Smooth muscle cell (in vitro differentiated cells): ENCODE data around the gene CCDC152. TPM values are rescaled to one million over a fixed set of nuclear protein-coding genes. Genes with fewer than 3 reads are reported as not detected.

Experiments used
- DNase-seq: peaks from one replicate; lab custom pipeline; 2025; ENCODE audit not compliant: unreplicated experiment; lab: John Stamatoyannopoulos, UW
- H2AFZ ChIP-seq: fragments of 200-600 bp; sonication (generic); 2 replicates; pipeline ENCODE4 v1.6.0; 2016; ENCODE audit warnings: antibody characterized with exemption, low read depth, mild to moderate bottlenecking
- H3F3A ChIP-seq: fragments of 200-600 bp; sonication (generic); 2 replicates; pipeline ENCODE4 v1.6.0; 2017; ENCODE audit warnings: antibody characterized with exemption, low read depth
- H3K27ac ChIP-seq: fragments of 200-600 bp; sonication (generic); 2 replicates; pipeline ENCODE4 v1.5.1; 2016; ENCODE audit warnings: low read depth, mild to moderate bottlenecking
- H3K27me3 ChIP-seq: fragments of 200-600 bp; sonication (generic); 2 replicates; pipeline ENCODE4 v1.6.1; 2016; ENCODE audit warnings: low read depth, mild to moderate bottlenecking
- H3K36me3 ChIP-seq: fragments of 200-600 bp; sonication (generic); 2 replicates; pipeline ENCODE4 v1.5.1; 2016; ENCODE audit warnings: low read depth
- H3K4me1 ChIP-seq: fragments of 200-600 bp; sonication (generic); 2 replicates; pipeline ENCODE4 v1.5.1; 2016; ENCODE audit warnings: low read depth
- H3K4me2 ChIP-seq: fragments of 200-600 bp; sonication (generic); 2 replicates; pipeline ENCODE4 v1.6.0; 2016; ENCODE audit warnings: mild to moderate bottlenecking
- H3K4me3 ChIP-seq: fragments of 200-600 bp; sonication (generic); 2 replicates; pipeline ENCODE4 v1.5.1; 2016; ENCODE audit warnings: mild to moderate bottlenecking
- H3K79me2 ChIP-seq: fragments of 200-600 bp; sonication (generic); 2 replicates; pipeline ENCODE4 v1.6.0; 2016; ENCODE audit warnings: low read depth, mild to moderate bottlenecking
- H3K9ac ChIP-seq: fragments of 200-600 bp; sonication (generic); 2 replicates; pipeline ENCODE4 v1.6.0; 2016; ENCODE audit warnings: low read depth
- H3K9me3 ChIP-seq: fragments of 200-600 bp; sonication (generic); replicated peaks from 2 replicates; pipeline ENCODE4 v1.5.1; 2016; ENCODE audit warnings: low read depth
- H4K20me1 ChIP-seq: fragments of 200-600 bp; sonication (generic); 2 replicates; pipeline ENCODE4 v1.6.0; 2016; ENCODE audit warnings: low read depth
- WGBS: methylation state at CpG from one replicate; pipeline ENCODE4 v1.1.7; 2016; ENCODE audit warnings: low lambda C conversion rate; 5-methylcytosine and 5-hydroxymethylcytosine counted together
- polyA plus RNA-seq: library from polyadenylated mRNA; unstranded; fragments of >200 nt; fragmentation: Nextera tagmentation; extraction: Ambion mirVana; gene quantifications from 2 replicates; pipeline ENCODE4 v1.2.1, GENCODE V29; 2016
- total RNA-seq: library from RNA; depleted of rRNA; stranded (reverse); fragments of >200 nt; gene quantifications from 2 replicates; pipeline ENCODE4 v1.2.3, GENCODE V29; 2014
- TF ChIP-seq, protein P1 (sequence below): fragments of 200-600 bp; sonication (generic); IDR thresholded peaks from 2 replicates; pipeline ENCODE4 v1.5.1; 2017; ENCODE audit warnings: borderline replicate concordance, mild to moderate bottlenecking, antibody characterized with exemption; ENCODE audit not compliant: insufficient read depth, poor library complexity, severe bottlenecking

Gene CCDC152
- total and polyA plus RNA-seq, 2 experiments from 2014 or later, result 1.4 to 1.6 TPM

DNA sequence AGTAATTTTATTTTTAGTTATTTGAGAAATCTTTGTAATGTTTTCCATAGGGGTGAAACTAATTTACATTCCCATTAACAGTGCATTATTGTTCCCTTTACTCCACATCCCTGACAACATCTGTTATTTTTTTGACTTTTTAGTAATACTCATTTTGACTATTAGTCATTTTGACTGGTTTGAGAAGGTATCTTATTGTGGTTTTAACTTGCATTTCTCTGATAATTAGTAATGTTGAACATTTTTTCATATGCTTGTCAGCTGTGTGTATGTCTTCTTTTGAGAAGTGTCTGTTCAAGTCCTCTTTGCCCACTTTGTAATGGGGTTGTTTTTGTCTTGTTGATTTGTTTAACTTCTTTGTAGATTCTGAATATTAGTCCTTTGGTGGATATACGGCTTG, 27.5 kb downstream of the CCDC152 start:
- Histone ChIP-seq H3K9me3 (peaks cover 10% of the 10 kb centered on the region), H3K9ac (no peak overlapping the region), H3K4me3 (no peak overlapping the region), H3K27ac (no peak overlapping the region), H3K27me3 (no peaks in the 10 kb centered on the region), H3K4me1 (no peaks in the 10 kb centered on the region), H4K20me1 (no peaks in the 10 kb centered on the region), H3K4me2 (no peak overlapping the region), H2AFZ (no peak overlapping the region), H3F3A (no peaks in the 10 kb centered on the region), H3K79me2 (no peaks in the 10 kb centered on the region), H3K36me3 (no peaks in the 10 kb centered on the region)
- no peak for DNase-seq
- WGBS, result 92% methylated on average over 1 of the region's 1 CpG
- TF ChIP-seq, protein P1, sequence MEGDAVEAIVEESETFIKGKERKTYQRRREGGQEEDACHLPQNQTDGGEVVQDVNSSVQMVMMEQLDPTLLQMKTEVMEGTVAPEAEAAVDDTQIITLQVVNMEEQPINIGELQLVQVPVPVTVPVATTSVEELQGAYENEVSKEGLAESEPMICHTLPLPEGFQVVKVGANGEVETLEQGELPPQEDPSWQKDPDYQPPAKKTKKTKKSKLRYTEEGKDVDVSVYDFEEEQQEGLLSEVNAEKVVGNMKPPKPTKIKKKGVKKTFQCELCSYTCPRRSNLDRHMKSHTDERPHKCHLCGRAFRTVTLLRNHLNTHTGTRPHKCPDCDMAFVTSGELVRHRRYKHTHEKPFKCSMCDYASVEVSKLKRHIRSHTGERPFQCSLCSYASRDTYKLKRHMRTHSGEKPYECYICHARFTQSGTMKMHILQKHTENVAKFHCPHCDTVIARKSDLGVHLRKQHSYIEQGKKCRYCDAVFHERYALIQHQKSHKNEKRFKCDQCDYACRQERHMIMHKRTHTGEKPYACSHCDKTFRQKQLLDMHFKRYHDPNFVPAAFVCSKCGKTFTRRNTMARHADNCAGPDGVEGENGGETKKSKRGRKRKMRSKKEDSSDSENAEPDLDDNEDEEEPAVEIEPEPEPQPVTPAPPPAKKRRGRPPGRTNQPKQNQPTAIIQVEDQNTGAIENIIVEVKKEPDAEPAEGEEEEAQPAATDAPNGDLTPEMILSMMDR, result no peak

DNA sequence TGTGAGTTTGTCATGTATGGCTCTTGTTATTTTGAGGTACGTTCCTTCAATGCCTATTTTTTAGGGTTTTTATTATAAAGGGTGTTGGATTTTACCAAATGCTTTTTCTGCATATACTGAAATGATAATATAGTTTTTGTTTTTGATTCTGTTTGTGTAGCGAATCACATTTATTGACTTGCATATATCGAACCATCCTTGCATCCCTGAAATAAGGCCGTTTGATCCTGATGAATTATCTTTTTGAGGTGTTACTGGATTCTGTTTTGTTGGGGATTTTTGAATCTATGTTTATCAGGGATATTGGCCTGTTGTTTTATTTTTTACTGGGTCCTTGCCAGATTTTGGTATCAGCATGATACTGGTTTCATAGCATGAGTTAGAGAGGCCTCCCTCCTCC, 29.1 kb downstream of the CCDC152 start:
- no peak overlapping the region for H2AFZ ChIP-seq
- H3K9me3 ChIP-seq, result peaks cover 10% of the 10 kb centered on the region
- H3K4me2 ChIP-seq, result no peak overlapping the region
- H3K4me1 ChIP-seq, result no peaks in the 10 kb centered on the region
- WGBS, result 94% methylated on average over 4 of the region's 4 CpGs
- no peak overlapping the region for H3K9ac ChIP-seq
- no peak for DNase-seq
- H3K36me3 ChIP-seq, result no peaks in the 10 kb centered on the region
- H3F3A ChIP-seq, result no peaks in the 10 kb centered on the region
- H4K20me1 ChIP-seq, result no peaks in the 10 kb centered on the region
- H3K4me3 ChIP-seq, result no peak overlapping the region
- H3K27ac ChIP-seq, result no peak overlapping the region
- H3K27me3 ChIP-seq, result no peaks in the 10 kb centered on the region
- H3K79me2 ChIP-seq, result no peaks in the 10 kb centered on the region
- TF ChIP-seq, protein P1, result no peak

DNA sequence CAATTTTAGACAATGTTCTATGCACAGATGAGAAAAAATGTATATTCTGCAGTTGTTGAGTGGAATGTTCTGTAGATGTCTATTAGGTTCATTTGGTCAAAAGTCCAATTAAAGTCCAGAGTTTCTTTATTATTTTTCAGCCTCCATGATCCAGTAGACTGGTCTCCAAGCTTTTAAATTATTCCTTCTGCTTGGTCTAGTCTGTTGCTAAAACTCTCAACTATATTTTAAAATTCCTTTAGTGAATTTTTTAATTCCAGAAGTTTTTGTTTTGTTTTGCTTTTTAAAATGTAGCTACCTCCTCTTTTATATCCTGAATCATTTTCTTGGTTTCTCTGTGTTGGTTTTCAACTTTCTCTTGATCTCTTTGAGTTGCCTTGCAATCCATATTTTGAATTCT, 30.5 kb downstream of the CCDC152 start:
- no peaks in the 10 kb centered on the region for H3K79me2 ChIP-seq
- H3F3A ChIP-seq, result no peaks in the 10 kb centered on the region
- TF ChIP-seq, protein P1, result no peak
- no peaks in the 10 kb centered on the region for H4K20me1 ChIP-seq
- no peak overlapping the region for H3K4me2 ChIP-seq
- no peak overlapping the region for H2AFZ ChIP-seq
- no peak overlapping the region for H3K9ac ChIP-seq
- no peak for DNase-seq
- peaks cover 10% of the 10 kb centered on the region for H3K9me3 ChIP-seq
- H3K27me3 ChIP-seq, result no peaks in the 10 kb centered on the region
- no peak overlapping the region for H3K4me3 ChIP-seq
- H3K4me1 ChIP-seq, result no peaks in the 10 kb centered on the region
- no peak overlapping the region for H3K27ac ChIP-seq
- H3K36me3 ChIP-seq, result no peaks in the 10 kb centered on the region

DNA sequence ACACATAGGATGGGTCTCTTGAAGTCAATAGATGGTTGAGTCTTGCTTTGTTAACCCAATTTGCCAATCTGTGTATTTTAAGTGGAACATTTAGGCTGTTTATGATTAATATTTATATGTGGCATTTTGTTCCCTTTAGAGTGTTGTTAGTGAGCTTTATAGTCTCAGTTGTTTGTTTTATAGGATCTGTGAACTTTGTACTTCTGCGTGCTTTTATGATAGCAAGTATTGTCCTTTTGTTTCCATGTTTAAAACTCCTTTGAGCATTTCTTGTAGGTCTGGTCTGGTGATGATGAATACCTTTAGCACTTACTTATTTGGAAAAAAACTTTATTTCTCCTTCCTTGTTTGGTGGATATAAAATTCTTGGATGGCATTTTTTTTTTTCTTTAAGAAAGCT, 31.2 kb downstream of the CCDC152 start:
- 95% methylated on average over 1 of the region's 1 CpG for WGBS
- no peak for DNase-seq
- Histone ChIP-seq H3K27ac (no peak overlapping the region), H3K9me3 (peaks cover 10% of the 10 kb centered on the region), H3K4me1 (no peaks in the 10 kb centered on the region), H3K9ac (no peak overlapping the region), H3F3A (no peaks in the 10 kb centered on the region), H3K4me3 (no peak overlapping the region), H3K4me2 (no peak overlapping the region), H4K20me1 (no peaks in the 10 kb centered on the region), H3K36me3 (no peaks in the 10 kb centered on the region), H3K27me3 (no peaks in the 10 kb centered on the region), H2AFZ (no peak overlapping the region), H3K79me2 (no peaks in the 10 kb centered on the region)
- TF ChIP-seq, protein P1, result no peak
